Measurements from ENCODE around the gene CMTM6.

- no peak for TF ChIP-seq CTCF (IDR thresholded peaks at IDR 0.05)
- TF ChIP-seq POLR2A (IDR thresholded peaks at IDR 0.05): no peak
Observed at GRCh38 chr3:32498252-32498651, 4.4 kb downstream of the CMTM6 start.
